Activated T-cell treated with anti-CD3 and anti-CD28 coated beads for 48 hours (primary cell): ENCODE data around the gene SNRNP48.

Experiments used
- DNase-seq: peaks from one replicate; pipeline ENCODE4 v3.0.0-alpha.2; 2020; ENCODE audit warnings: low read depth

SNRNP48 gene

DNA sequence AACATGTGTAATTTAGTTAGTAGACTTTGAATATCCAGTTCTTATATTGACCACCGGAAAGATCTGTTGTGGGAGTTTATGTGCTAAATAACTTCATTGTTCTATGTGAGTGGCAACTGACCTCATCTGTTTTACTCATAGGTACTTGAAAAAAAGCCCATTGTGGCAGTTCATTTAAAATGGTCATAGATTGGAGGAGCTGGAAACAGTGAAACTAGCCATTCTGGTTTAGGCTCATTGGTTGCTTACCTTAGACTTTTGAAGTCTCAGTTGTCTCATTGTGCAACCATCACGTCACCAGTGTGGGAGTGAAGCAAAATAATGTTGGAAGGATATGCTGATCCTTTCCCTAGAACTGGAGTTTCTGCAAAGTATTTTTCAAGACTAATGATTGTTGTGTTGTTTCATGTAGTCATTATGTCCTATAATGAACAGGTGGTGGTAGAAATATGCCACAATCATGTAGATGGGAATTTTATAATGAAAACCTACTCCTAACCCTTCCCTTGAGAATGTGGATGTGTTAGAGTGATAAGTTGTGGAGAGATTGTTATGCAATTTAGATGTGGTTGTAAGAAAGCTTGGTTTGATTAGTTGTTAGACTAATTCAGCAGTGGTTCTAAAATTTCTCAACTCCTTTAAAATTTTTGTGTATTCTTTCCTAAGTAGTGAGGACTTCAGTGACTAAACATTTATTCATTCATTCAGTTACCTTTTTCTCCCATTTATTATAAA is 30.2 kb upstream of the SNRNP48 start:
- DNase-seq: no peak

DNA sequence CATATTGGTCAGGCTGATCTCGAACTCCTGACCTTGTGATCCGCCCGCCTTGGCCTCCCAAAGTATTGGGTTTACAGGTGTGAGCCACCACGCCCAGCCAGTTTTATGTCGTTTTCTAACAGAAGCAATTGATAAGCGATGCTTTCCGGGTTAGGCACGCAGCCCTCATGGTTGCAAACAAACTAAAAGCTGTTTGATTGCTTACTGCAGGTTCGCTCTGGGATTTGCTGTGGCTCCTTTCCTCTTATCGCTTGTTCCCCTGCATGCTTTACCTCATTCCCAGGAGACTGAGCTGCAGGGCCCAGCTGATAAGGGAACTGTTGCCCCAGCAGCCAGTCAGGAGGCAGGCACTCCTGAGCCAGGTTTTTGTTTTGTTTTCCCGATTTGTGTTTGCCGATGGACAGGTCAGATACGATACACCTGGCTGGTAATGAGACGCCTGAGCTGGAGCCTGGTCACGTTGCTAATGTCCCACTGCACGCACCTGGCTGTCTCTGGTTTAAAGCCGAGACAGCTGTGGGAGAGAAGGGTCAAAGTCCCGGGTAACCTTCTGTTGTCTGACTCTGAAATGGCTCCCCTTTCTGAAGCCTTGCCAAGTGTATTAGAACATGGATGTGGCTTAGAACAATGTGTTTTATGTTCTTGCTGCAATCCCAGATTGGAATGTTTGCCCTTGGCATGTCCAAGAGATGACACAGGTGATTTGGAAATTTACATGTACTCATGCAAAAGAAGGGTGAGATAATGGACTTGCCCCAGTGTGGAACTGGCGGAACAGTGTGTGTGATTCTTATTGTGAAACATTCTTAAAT is 28.6 kb upstream of the SNRNP48 start:
- no peak for DNase-seq

DNA sequence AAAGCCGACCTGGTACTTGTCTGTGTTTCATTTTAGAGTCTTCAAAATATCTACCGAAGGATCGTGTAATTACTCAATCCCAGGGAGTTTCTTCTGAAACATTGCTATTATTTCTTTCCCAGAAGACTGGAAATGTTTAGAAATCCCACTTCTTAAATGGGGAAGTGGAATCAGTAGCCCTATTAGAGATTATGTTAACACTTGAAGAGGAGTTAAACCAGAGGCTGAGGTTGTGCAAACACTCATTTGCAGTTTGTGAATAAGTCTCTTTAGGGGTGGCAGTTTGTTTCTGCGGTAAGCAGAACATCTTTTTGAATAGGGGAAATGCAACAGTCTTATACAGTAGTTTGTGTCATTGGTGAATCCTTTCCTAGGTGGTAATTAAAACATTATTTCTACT is 27.2 kb upstream of the SNRNP48 start:
- DNase-seq: no peak

DNA sequence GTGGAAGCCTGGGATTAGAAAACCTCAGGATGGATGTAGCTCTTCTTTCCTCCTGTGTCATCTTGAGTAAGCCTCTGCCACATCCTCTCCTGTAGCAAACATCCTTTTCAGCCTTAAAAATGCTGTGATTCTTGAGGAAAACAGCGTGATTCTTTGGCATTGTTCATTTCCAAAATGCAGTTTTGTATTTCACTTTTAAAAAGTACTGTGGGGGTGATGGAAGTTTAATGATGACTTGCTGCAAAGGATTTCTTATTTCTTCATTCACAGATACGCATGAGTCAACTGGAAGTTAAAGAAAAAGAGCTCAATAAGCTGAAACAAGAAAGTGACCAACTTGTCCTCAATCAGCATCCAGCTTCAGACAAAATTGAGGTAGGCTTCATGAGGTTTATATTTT is 23.9 kb upstream of the SNRNP48 start:
- DNase-seq: no peak

DNA sequence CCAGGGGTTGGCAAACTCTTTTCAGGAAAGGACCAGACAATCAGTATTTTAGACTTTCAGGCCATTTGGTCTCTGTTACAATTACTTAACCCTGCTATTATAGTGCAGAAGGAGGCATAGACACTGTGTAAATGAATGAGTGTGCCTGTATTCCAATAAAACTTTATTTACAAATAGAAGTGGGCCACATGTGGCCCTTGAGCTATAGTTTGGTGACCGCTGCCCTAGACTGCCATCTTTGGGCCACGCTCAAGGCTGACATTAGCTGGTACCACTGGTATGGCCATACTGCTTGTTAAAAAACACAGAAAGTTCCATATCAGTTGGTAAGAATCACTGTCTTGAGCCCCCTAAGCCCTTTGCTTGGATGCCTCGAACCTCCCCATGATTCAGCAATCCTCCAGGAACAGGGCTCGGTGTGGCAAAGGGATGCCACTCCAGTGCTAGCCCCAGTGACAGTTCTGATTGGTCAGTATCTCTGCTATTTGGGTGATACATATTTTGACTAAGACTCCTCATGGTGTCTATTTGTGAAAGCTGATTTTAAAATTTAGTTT is 23.3 kb upstream of the SNRNP48 start:
- no peak for DNase-seq

DNA sequence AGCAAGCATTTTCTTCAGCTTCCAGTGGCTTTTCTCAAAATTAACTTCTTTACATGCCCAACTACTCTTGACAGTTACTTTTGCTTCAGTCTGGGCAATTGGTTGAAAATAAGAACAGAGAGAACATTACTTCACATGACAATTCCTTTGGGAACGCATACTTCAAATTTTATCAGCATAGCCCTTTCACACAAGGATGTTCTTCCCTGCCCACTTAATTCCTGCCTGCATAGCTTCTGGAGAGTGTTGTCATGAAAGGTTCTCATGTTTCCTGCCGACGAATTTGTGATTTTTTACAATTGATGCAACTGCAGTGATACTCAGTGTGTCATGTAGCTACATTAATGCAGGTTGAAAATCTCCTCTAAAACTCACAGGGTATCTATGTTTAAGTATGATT is 22.0 kb upstream of the SNRNP48 start:
- no peak for DNase-seq

DNA sequence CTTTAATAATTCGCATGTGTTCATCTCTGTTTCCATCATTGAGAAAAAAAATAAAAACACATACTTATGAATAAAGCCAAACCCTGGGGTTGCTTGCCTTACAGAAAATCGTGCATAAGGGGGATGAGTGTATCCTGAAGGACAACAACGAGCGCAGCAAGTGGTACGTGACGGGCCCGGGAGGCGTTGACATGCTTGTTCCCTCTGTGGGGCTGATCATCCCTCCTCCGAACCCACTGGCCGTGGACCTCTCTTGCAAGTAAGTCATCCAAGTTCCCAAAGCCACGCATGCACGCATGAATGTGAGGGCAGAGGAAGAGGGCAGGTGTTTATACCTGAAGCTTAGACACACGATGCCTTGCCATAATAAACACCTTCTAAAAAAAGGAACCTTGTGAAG is 20.9 kb upstream of the SNRNP48 start:
- no peak for DNase-seq

DNA sequence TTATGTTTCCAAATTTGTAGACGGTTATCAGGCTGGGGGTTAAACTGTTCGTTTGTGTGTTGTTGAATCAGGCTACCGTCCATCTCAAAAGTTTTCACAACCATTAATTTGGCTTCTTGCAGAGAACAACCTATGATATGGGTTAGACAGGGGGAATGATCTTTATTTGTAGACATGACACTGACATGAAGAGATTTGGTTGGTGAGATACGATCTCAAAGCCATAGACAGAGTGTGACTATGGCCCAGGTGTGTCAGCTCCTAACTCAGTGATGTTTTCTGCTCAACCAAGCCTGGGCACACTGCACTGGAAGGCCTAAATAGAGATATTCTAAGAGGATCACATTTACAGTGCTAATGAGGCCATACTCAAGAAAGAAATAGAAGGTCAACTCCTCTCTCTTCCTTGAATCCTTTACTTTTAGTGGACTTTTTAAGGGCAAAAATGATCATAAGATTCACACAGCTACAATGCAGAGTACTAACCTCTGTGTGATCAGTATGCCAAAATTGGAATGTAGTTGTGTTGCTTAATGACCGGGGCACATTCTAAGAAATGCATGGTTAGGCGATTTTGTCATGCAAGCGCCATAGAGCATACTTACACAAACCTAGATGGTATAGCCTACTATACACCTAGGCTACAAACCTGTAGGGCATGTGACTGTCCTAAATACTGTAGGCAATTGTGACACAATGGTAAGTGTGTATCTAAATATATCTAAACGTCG is 17.6 kb upstream of the SNRNP48 start:
- no peak for DNase-seq

DNA sequence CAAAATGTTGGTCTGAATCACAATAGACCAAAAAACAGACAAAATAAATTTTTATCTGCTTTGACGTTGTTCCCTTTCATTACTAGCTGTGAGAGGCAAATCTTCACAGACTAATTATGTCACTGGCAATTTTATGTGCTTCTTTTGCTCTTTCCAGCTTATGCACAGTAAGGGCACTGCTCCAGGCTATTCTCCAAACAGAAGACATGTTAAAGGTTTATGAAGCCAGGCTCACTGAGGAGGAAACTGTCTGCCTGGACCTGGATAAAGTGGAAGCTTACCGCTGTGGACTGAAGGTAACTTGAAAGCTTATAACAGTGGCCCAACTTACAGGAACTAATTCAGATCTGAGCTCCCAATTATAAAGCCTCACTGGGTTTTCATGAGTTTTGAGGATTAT is 15.5 kb upstream of the SNRNP48 start:
- no peak for DNase-seq

DNA sequence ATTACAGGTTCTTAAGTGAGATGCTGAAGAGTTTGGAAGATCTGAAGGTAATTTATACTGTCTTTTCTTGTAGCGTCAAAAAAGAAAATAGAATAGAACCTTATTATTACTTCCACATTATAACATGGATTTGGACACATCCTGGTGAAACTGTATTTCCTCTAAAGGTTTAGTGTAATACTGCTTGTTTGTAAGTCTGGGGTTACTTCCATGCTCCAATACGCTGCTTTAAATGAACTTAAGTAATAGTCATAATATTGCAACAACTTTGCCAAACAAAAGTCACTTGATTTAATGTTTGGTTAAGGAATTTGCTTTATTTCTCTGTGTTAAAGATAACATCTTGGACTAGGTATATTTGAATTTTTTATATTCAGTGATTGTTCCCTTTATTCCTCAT is 11.5 kb upstream of the SNRNP48 start:
- no peak for DNase-seq

DNA sequence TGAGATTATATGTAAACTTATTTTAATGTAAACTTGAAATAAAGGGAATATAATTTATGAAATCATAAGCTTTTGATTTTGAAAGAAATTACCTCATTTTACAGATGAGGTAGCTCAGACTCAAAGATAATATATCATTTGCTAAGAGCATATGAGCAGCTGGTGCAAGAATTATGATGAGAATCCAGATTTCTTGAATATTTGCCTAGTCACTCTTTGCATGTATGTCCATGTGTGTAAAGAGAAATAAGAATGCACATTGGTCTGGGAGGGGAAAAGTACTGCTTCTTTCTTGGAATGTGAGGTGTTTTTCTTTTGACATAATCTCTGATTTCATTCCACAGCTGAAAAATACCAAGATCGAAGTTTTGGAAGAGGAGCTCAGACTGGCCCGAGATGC is 11.1 kb upstream of the SNRNP48 start:
- DNase-seq: no peak

DNA sequence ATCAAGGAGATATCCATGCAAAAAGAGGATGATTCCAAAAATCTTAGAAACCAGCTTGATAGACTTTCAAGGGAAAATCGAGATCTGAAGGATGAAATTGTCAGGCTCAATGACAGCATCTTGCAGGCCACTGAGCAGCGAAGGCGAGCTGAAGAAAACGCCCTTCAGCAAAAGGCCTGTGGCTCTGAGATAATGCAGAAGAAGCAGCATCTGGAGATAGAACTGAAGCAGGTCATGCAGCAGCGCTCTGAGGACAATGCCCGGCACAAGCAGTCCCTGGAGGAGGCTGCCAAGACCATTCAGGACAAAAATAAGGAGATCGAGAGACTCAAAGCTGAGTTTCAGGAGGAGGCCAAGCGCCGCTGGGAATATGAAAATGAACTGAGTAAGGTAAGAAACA is 10.1 kb upstream of the SNRNP48 start:
- no peak for DNase-seq

DNA sequence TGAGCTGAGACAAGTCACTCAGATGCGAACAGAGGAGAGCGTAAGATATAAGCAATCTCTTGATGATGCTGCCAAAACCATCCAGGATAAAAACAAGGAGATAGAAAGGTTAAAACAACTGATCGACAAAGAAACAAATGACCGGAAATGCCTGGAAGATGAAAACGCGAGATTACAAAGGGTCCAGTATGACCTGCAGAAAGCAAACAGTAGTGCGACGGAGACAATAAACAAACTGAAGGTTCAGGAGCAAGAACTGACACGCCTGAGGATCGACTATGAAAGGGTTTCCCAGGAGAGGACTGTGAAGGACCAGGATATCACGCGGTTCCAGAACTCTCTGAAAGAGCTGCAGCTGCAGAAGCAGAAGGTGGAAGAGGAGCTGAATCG is 9.5 kb upstream of the SNRNP48 start:
- no peak for DNase-seq

DNA sequence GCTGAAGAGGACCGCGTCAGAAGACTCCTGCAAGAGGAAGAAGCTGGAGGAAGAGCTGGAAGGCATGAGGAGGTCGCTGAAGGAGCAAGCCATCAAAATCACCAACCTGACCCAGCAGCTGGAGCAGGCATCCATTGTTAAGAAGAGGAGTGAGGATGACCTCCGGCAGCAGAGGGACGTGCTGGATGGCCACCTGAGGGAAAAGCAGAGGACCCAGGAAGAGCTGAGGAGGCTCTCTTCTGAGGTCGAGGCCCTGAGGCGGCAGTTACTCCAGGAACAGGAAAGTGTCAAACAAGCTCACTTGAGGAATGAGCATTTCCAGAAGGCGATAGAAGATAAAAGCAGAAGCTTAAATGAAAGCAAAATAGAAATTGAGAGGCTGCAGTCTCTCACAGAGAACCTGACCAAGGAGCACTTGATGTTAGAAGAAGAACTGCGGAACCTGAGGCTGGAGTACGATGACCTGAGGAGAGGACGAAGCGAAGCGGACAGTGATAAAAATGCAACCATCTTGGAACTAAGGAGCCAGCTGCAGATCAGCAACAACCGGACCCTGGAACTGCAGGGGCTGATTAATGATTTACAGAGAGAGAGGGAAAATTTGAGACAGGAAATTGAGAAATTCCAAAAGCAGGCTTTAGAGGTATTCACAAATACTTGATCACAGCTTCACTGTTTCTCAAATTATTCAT is 8.9 kb upstream of the SNRNP48 start:
- DNase-seq: no peak

DNA sequence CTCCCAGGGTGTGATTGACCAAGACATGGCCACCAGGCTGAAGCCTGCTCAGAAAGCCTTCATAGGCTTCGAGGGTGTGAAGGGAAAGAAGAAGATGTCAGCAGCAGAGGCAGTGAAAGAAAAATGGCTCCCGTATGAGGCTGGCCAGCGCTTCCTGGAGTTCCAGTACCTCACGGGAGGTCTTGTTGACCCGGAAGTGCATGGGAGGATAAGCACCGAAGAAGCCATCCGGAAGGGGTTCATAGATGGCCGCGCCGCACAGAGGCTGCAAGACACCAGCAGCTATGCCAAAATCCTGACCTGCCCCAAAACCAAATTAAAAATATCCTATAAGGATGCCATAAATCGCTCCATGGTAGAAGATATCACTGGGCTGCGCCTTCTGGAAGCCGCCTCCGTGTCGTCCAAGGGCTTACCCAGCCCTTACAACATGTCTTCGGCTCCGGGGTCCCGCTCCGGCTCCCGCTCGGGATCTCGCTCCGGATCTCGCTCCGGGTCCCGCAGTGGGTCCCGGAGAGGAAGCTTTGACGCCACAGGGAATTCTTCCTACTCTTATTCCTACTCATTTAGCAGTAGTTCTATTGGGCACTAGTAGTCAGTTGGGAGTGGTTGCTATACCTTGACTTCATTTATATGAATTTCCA is 4.6 kb upstream of the SNRNP48 start:
- DNase-seq: no peak

DNA sequence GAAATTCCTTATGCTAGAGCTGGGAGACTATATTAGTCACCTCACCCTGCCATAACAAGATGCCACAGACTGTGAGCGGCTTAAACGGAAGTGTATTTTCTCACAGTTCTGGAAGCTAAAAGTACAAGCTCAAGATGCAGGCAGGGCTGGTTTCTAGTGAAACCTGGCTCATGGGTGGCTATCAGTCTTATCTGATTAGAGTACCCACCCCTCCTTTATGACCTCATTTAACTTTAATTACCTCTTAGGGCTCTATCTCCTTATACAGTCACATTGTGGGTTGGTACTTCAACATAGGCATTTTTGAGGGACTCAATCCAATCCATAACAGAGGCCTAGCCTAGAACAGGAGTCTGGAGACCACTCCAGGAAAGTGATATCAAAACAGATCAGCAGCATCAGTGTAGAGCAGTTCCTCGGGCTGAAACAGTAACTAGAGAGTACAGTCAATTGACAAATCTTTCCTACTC is 2.3 kb upstream of the SNRNP48 start:
- DNase-seq: no peak

DNA sequence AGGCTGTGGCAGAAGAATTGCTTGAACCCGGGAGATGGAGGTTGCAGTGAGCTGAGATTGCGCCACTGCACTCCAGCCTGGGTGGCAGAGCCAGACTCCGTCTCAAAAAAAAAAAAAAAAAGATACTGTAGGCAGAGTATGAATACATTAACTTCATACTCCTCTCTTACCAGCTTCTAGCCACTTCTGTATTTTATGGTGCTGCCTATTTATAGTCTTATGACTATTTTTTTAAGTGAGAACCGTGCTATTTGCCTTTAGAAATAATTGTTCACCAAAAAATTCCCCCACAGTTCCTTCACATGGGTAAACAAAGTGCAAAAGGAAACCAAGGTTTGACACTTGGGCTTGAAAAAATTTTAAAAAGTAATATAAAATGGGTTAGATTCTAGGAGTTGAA is 1.5 kb upstream of the SNRNP48 start:
- DNase-seq: no peak

DNA sequence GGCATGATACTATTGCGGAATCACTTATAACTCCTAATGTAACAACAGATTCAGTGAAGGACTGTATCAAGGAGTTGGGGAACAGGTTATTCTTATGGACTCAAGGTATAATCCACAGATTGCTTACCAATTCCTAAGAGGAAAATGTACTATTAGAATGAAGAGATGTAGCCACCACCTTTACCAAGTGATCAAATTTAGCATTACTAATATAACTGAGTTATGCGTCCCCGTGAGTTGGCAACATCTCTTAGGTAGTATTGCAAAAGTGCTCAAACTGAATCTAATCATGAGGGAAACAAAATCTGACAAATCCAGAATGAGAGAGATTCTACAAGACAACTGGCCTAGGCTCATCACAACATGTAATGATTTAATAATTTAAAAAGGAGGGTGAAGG is 777 bp upstream of the SNRNP48 start:
- no peak for DNase-seq

DNA sequence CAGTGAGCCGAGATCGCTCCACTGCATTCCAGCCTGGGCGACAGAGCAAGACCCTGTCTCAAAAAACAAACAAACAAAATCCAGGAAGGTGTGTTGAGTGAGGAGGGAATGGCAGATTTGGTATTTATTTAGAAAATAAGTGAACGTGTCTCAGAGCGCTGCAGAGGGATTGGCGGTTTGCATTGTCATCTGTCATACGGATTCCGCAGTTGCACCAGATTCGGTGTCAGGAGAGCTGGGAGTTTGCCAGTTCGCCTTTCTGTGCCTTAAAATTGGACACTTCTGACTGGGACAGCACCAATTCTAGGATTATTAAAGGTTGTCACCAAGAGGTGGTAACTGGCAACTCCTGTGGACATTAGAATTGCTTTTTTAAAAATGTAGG is 912 bp downstream of the SNRNP48 start:
- DNase-seq: no peak

DNA sequence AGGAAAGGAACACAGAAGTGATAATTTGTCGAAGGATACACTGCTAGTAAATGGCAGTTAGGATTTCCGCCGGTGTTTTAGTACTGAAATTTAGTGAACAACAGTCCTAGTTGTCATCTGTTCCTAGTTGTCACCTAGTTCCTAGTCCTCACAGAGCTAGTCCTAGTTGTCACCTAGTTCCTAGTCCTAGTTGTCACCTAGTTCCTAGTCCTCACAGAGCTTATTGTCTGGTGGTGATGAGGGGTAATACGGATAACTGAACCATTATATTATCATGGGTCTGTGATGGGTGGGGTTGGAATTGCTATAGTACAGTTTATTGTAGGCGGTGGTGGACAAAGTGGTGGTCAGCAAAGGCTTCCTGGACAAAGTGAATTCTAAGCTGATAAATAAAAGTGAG is 1.8 kb downstream of the SNRNP48 start:
- DNase-seq: no peak

DNA sequence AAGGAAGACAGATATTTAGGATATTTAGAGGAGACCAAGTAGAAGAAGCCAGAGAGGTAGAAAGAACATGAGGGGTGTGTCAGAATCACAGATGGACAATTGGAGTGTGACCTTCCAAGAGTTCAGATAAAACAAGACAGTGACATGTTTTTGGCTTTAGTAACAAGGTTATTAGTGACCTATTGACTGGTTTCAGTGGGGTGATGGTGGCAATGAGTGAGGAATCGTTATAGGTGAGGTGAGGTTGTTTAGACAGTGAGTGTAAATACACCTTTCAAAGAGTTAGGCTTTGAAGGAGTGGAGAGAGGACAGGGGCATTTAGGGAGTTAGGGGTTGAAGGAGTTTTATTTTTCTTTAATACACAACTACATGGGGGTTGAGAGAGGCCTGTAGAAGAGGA is 3.2 kb downstream of the SNRNP48 start:
- DNase-seq: no peak
